Sigmoid colon (tissue), 4 donors: Measurements from ENCODE around the gene HSD17B2.

Source experiments
- EP300 ChIP-seq, 4 donors: sonication (generic); formaldehyde crosslinking; IDR thresholded peaks; one replicate each; pipeline ENCODE4 v1.6.1; 2017; ENCODE audit warnings: antibody characterized with exemption in 4 of 4
- POLR2AphosphoS5 ChIP-seq, 4 donors: sonication (generic); formaldehyde crosslinking; IDR thresholded peaks; one replicate each; pipeline ENCODE4 v1.6.1; 2017; ENCODE audit warnings: antibody characterized with exemption in 4 of 4
- TF ChIP-seq, protein P1 (sequence below), 4 experiments: fragments of 450-650 bp in 3 of 4; fragments of 200-600 bp in 1 of 4; IDR thresholded peaks; one replicate each; pipeline ENCODE4 v1.5.1; 2016 to 2019; ENCODE audit warnings: antibody characterized with exemption in 4 of 4, mild to moderate bottlenecking in 3 of 4, moderate library complexity in 2 of 4

GRCh38 chr16:82013139-82013538 is 21.9 kb upstream of the HSD17B2 start:
- TF ChIP-seq, protein P1, sequence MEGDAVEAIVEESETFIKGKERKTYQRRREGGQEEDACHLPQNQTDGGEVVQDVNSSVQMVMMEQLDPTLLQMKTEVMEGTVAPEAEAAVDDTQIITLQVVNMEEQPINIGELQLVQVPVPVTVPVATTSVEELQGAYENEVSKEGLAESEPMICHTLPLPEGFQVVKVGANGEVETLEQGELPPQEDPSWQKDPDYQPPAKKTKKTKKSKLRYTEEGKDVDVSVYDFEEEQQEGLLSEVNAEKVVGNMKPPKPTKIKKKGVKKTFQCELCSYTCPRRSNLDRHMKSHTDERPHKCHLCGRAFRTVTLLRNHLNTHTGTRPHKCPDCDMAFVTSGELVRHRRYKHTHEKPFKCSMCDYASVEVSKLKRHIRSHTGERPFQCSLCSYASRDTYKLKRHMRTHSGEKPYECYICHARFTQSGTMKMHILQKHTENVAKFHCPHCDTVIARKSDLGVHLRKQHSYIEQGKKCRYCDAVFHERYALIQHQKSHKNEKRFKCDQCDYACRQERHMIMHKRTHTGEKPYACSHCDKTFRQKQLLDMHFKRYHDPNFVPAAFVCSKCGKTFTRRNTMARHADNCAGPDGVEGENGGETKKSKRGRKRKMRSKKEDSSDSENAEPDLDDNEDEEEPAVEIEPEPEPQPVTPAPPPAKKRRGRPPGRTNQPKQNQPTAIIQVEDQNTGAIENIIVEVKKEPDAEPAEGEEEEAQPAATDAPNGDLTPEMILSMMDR (IDR thresholded peaks at IDR 0.05), result no peak
- TF ChIP-seq EP300 (IDR thresholded peaks at IDR 0.05) (no peak), POLR2AphosphoS5 (IDR thresholded peaks at IDR 0.05) (no peak)
